Stimulated activated naive CD8-positive, alpha-beta T cell treated with anti-CD3 and anti-CD28 coated beads, Interleukin-15, Interleukin-2, amounts not matched to agents 100 U/mL and 50 U/mL, for 24 hours (primary cell): ENCODE measurements around the gene HS3ST5.
"Not testable (repeated sequence)": the region's sequence is repeated elsewhere in the genome, so short reads cannot be mapped to it uniquely, and the experiment has no call there.

ENCODE experiments used
- ATAC-seq: fragments of 150-1000 bp; cut with Tn5 transposase; one replicate; pipeline ENCODE4 v1.10.0; 2021
- DNase-seq: peaks from one replicate; pipeline ENCODE4 v3.0.0; 2021

The HS3ST5 gene

DNA sequence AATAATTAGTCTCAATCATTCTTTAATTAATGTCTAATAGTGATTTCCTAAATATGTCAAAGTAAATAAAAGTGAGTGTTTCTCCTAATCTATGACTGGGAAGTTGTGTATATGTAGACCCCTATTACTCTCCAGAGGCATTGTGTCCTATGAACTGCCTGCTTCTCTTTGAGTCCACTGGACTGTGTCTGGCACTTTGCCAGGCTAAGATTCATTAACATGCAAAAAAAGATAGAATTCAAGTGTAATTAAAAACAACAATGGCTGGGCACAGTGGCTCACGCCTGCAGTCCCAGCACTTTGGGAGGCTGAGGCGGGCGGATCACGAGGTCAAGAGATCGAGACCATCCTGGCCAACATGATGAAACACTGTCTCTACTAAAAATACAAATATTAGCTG is 298.3 kb downstream of the HS3ST5 start:
- not testable (repeated sequence) for ATAC-seq, DNase-seq

DNA sequence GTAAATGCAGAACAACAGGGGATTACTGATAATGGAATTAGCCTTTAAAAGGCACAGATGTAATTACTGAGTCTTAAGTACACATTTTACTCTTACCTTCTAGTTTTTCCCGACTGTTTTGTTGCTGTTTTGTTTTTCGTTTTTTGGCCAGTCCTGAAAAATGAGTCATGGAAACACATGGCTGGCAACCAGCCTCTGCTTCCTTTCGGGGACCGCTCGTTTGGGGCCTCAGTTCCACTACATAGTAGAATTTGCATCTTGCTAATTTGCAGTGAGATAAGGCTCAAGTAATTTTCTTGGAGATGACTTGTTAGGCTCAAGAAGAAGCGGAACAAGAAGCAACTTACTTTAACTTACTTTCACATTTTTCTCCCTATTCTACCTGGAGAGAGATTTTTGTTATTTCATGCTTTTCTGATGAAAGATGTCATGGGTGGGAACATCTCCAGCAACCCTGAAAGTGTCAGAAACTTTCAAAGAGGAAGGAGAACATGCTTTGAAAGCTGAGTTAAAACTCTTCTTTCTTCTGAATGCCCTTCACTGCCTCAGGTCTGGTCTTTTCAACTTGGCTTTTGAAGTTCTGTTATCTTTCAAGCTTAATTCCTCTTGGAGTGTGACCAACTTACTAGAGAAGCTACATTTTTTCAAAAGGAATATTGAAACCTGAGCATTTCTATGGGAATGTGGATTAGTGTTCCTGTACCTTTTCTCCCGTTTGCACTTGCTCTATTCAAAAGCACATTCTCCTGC is 300.4 kb downstream of the HS3ST5 start:
- ATAC-seq (no peak), DNase-seq (no peak)

DNA sequence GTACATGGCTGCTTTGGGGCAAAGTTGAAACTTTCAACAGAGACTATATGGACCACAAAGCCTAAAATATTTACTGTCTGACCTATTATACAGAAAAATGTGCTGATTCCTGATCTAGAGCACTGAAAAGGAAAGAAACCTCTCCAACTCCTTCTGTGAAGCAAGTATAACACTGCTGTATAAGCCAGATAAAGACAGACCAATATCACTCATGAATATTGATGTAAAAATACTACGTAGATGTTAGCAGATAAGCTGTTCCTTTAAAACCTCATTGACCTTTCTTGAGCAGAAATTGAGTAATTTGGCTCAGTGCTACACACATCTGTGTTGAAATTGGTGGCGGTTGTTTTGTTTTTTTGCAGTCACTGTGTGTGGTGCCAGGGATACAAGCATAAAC is 302.0 kb downstream of the HS3ST5 start:
- ATAC-seq, result no peak
- no peak for DNase-seq

DNA sequence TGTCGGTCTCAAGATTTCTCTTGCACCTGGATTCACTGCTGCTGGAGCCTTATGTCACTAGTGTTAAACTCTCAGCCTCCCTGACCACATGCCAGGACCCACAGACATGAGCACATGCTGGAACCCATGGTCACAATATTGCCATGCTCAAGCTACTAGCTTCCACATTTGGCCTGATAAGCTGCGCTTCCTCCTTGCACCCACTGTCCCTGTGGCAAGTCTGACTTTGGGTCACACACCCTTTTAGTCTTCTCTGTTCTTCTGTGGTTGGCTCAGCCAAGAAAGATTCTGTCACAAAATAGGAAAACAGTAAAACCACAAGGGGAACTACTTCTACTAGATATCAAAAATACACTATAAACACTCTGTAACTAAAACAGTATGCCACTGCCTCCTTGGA is 303.0 kb downstream of the HS3ST5 start:
- DNase-seq, result no peak
- ATAC-seq, result no peak

DNA sequence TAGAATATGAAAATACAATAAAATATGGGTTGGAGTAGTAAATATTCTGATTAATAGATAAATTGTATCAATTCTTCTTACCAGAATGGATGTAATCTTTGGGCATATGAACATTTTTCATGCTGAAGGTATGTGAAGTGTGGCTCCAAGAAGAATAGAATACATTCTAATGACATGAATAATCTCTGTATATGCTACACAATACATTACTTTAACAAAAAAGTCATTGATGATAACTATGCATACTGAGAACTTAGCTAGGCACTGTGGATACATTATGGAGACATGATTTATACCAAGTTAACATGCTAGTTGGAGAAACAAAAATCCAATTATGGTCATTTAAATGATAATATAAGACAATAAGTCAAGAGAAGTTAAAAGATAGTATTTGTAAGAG is 309.2 kb downstream of the HS3ST5 start:
- ATAC-seq (no peak), DNase-seq (no peak)

DNA sequence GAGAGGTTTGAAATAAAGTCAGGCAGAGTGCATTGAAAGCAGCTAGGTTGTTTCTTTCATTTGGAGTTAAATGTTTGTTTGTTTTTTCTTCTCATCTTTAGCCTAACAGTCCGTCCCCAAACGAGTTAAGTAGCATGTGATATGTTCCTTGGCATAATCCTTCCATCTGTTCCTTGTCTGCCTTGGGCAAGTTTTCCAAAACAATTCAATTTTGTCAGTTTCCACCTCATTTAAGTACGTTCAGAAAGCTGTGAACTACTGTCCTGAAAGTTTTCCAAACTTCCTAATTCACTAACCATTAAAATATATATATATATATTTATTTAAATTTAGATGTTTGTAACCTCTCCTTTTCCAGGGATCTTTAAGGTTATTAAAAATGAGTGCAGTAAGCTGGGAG is 310.1 kb downstream of the HS3ST5 start:
- DNase-seq (no peak), ATAC-seq (no peak)

DNA sequence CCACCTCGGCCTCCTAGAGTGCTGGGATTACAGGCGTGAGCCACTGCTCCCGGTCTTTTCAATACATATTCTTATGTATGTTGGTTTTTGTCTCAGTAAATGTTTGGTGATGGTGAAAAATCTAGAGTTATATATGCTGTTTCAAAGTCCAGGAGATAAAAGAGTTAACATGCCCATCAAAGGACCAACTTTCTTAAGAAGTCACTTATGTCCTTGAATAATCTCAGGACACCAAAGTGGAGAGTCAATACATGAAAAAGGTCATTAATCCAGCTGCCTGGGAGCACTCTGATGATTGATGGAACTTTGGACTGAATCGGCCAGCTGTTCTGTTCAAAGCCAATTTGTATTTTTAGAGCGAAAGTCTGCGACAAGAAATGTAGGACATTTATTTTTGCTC is 312.1 kb downstream of the HS3ST5 start:
- DNase-seq (no peak), ATAC-seq (no peak)

DNA sequence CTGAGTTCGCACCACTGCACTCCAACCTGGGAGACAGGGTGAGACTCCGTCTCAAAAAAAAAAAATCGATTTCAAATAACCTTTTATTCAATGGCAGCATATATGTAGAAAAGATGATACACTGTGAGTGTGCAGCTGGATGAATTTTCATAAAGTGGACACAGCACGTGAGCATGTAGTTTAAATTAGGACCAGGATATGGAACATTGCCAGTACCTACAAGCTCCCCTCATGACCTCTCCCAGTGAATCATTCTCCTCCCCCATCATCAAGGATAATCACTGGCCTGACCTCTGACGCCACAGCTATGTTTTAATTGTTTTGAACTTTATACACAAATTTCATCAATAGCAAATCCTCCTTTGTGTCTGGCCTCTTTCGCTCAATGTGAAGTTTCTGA is 318.1 kb downstream of the HS3ST5 start:
- DNase-seq (no peak), ATAC-seq (no peak)

DNA sequence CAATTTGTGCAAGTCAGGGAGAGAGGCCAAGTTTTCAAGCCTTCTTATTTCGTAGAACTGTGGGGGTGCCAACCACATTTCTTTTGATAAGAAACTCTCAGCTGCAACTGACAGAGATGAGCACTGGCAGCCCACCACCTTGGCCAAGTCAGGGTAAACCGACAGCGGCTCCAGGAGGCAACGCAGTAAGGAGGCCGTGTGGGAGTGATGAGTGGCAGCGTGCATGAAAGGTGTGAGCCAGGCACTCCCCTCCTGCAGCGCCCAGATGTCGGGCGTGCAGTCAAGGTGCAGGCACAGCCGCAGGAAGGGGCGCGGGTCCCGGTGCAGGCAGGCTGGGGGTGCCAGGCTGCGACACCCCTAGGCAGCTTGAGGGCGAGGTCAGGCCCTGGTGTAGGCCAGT is 322.6 kb downstream of the HS3ST5 start:
- no peak for DNase-seq

DNA sequence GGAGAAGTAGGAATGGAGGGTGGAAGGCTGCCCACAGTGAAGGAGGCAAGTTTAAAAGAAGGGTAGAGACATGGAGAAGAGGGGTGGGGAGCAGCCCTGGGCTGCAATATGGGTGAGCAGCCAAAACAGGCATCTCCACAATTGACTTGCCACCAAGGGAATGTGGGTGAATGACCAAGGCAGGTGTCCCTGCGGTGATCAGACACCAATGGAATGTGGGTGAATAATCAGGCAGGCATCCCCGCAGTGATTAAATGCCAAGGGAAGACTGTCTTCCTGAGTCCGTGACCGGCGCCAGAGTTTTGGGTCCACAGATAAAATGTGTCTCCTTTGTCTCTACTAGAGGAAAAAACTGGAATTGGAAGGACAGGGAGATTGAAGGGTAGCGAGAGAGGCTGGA is 325.7 kb downstream of the HS3ST5 start:
- not testable (repeated sequence) for DNase-seq, ATAC-seq

More for the DNA sequence above, 322.6 kb downstream of the HS3ST5 start:
- ATAC-seq, result no peak

DNA sequence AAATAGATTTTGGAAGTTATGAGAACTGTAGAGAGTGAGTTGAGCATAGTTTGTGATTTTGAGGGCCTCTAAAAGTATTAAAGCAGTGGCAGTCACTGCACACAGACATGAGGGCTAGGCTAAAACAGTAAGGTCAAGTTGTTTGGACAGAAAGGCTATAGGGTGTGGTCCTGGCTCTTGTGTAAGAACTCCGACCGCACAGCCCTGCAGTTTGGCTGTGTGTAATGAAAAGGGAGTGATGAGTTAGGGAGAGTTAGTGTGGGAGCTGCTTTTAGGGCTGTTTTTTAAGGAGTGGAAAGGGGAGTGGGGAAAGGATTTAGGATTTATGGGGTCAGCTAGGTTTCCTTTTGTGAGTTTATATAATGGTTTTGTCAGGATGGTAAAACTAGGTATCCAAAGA is 328.7 kb downstream of the HS3ST5 start:
- ATAC-seq, DNase-seq: not testable (repeated sequence)

DNA sequence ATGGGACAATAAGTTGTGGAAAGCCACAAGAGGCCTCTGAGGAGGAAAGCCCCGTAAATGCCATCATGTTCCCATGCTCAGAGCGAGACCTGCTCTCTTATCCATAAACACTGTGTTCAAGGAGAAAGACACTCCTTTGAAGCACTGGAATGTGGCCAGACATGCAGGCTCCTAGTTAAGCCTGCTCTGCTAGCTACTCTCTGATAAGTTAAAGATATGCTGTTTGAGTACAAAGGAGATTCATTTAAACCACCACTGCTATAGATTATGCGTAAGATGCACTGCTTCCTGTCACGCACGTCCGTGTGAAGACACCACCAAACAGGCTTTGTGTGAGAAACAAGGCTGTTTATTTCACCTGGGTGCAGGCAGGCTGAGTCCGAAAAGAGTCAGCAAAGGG is 331.3 kb downstream of the HS3ST5 start:
- ATAC-seq, DNase-seq: not testable (repeated sequence)

DNA sequence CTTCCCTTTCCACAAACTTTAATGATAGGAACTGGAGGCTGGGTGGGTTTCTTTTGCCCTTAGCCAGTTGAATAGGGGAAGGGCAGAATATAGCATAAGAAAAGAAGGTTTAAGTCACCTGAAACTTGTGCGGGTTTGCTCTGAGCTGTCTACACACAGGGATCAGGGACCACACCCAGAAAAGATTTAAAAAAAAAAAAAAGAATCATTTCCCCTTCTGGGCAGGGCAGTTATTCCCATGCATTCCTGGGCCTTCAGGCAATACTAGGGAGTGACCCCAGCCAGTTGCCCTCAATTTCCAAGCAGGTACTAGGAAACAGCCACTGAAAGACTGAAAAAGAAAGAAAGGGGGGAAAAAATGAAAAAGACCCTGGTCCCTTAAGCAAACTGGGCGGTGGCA is 332.3 kb downstream of the HS3ST5 start:
- DNase-seq (no peak), ATAC-seq (no peak)

DNA sequence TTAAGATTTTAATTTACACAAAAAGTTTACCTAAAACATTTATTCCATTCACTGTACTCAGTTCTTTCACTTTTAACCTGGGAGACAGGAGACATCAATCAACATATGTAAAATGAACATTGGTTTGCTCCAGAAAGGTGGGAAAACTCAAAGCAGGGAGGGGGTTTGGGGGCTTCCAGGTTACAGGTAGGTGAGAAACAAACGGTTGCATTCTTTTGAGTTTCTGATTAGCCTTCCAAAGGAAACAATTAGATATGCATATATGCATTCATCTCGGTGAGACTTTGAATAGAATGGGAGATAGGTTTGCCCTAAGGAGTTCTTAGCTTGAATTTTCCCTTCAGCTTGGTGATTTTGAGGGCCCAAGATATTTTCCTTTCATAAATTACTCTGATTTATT is 333.6 kb downstream of the HS3ST5 start:
- no peak for DNase-seq
- ATAC-seq, result no peak

DNA sequence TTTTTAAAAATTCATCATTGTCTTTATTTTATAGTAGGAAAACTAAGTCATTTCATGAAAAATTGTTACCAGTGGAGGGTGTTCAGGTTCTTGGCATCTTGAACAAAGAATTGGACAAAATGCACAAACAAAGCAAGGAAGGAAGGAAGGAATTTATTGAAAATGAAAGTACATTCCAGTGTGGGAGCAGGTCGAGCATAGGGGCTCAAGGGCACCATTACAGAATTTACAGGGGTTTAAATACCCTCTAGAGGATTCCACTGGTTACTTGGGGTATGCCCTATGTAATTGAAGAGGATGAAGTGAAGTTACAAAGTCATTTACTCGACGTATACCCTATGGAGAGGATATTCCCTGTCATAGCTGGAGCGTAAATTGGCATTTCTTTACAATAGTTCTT is 334.5 kb downstream of the HS3ST5 start:
- DNase-seq, result no peak
- ATAC-seq, result no peak

DNA sequence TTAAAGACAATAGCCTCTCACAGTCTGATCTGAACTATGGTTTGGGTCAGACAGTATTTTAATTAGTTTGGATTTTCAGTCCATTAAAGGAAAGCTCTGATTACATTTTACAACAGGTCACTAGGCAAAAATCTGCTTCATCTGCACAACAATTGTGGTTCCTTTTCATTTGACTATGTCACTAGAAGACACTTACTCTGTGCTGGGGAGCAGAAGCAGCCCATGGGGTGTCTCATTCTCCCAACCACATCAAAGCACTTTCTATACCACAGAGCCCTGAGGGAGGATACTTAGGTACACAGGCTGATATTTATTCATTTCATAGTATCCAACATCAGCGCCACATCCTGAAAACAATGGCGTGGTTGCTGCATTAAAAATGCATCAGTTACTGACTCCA is 335.3 kb downstream of the HS3ST5 start:
- DNase-seq (no peak), ATAC-seq (peak; percentile 78)
